Measurements from ENCODE around the gene NAV2.
"Not testable (repeated sequence)": the region's sequence is repeated elsewhere in the genome, so short reads cannot be mapped to it uniquely, and the experiment has no call there.

Gene NAV2

GRCh38 chr11:19985111-19985510 is 272.5 kb downstream of the NAV2 start:
- no peak overlapping the region for H3K4me3 ChIP-seq (ENCODE audit: low read depth, low read length)

DNA sequence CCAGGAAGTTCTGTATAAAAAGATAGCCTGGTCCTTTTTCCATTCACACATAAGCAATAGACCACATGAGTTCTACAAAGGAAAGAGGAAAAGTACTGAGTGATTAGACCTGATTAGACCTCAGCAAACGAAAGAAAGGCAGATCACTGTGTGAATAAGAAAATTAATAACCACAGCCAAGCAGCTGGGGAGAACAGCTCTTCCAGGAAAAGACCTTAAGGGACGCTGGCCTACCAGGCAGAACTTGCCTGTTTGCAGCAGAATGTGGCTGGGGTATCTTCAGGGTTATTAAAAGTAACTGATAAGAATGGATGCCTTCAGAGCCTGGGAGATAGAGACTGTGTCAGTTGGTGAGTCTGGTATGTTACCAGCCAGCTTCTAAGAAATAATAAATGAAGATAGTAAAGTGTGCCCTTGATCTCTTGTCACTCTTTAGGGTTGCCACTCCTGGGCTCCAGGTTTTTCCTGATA is 274.7 kb downstream of the NAV2 start:
- H3K4me3 ChIP-seq (ENCODE audit: low read depth, low read length) = no peak overlapping the region

DNA sequence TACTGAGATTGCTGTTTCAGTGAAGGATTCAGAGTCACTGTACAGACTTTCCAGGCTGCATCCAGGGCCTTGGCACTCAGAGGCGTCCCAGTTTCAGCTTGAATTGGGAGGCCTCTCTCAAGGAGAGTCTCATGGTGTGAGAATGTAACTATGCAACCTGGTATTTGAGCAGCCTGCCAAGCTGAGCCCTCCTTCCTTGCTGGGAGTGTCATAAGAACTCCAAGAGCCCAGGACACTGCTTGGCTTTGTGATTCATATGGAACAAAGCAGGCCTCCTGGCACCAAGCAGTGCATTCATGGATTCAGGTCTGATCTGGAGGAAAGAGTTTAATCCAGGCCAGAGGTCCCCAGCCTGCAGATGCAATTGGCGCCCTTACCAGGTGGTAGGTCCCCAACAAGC is 276.0 kb downstream of the NAV2 start:
- H3K4me3 ChIP-seq (ENCODE audit: low read depth, low read length) = no peak overlapping the region

- no peak overlapping the region for H3K4me3 ChIP-seq (ENCODE audit: low read depth, low read length)
These were observed 276.6 kb downstream of the NAV2 start for GRCh38 chr11:19989191-19989590.

- no peak overlapping the region for H3K4me3 ChIP-seq (ENCODE audit: low read depth, low read length)
These were observed 279.5 kb downstream of the NAV2 start for GRCh38 chr11:19992162-19992561.

DNA sequence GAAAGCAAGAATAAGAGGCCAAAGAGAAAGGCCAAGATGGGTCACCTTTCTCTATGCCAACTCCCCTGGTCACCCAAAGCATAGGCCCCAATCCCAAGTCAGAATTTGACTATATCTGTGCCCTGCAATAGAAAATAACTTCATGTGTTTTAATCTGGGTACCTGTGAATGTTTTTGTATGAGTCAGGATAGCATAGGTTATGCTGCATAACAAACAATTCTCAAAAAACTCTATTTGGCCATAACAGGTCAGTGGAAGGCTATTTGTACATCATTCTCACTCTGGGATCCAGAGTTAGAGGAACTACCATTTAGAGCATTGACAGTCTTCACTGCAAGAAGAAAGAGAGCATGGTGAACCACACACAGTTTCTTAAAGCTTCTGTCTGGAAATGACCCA is 280.4 kb downstream of the NAV2 start:
- H3K4me3 ChIP-seq (ENCODE audit: low read depth, low read length) = no peak overlapping the region

DNA sequence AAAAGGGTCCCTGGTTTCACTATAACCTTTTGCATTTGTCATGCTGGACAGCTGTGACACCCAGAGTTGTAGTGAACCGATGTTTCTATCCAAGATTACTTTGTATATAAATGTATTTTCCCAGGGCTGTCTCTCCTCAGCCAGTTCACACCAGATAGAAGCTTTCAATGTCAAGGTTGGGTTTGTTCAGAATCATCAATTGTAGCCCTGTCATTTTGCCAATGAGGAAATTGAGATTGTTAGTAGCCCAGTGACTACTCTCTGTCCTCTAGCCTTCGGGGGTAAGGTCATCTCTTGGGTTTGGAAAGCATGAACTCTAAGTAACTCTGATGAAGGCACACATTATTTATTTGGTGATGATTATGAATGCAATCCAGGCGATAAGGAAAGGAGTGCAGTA is 282.0 kb downstream of the NAV2 start:
- no peak overlapping the region for H3K4me3 ChIP-seq (ENCODE audit: low read depth, low read length)

GRCh38 chr11:19995145-19995544 is 282.5 kb downstream of the NAV2 start:
- H3K4me3 ChIP-seq (ENCODE audit: low read depth, low read length) = no peak overlapping the region

DNA sequence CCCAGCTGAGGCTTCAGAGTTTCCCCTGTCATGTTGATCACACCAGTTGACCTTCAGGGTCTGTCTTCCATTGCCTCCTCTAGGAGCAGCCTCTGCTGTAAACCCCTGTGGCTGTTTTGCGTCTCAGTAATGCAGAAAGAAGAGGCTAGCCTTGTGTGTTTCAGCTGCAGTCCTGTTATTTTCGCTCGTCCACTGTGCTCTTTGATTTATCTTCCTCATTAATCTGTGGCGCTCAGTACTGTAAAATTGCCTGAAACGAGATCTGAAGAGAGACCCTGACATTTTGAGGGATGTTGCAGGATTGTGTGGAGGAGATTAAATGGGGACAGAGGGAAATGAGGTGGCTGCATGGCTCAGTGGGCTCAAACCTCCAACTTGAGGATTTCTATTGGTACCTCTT is 283.9 kb downstream of the NAV2 start:
- no peak overlapping the region for H3K4me3 ChIP-seq (ENCODE audit: low read depth, low read length)

DNA sequence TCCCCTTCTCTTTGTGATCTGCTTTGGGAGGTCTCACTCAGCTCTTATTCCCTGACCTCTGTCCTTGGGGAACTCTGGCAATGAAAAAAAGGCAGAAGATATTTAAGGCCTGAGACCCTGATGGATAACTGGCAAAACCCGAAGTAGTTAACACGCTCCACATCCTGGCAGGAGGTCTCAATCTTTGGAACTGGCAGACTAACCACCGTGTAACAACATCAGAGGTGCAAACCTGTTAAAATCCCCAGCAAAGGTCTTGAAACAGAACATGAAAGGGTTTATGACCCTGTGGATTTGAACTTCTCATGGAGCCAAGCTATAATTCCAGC is 287.3 kb downstream of the NAV2 start:
- H3K4me3 ChIP-seq (ENCODE audit: low read depth, low read length) = no peak overlapping the region

- no peak overlapping the region for H3K4me3 ChIP-seq (ENCODE audit: low read depth, low read length)
These were observed 287.9 kb downstream of the NAV2 start for GRCh38 chr11:20000351-20001134.

GRCh38 chr11:20002312-20003216 is 289.9 kb downstream of the NAV2 start:
- no peak overlapping the region for H3K4me3 ChIP-seq (ENCODE audit: low read depth, low read length)

DNA sequence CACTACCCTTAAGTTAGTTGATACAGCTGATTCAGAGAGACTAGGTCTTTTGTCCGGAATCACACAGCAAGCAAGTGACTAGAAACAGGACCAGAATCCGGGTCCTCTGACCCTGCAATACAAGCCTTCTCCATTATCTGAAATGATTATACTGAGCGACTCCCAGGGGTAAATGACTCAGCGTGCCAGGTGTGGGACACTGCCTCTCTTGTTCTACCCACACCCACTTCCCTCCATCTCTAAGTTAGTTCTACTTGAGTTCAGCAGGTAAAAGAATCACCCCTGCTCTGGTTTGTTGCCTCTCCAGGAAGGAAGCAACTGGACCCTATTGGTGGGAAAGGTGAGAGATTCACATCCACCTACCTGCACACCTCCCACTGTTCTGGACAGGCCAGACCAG is 290.7 kb downstream of the NAV2 start:
- H3K4me3 ChIP-seq (ENCODE audit: low read depth, low read length) = no peak overlapping the region

- no peak overlapping the region for H3K4me3 ChIP-seq (ENCODE audit: low read depth, low read length)
These were observed 292.2 kb downstream of the NAV2 start for GRCh38 chr11:20004866-20005265.

GRCh38 chr11:20005747-20006146 is 293.1 kb downstream of the NAV2 start:
- H3K4me3 ChIP-seq (ENCODE audit: low read depth, low read length) = no peak overlapping the region

- H3K4me3 ChIP-seq (ENCODE audit: low read depth, low read length) = not testable (repeated sequence)
These were observed 294.0 kb downstream of the NAV2 start for GRCh38 chr11:20006618-20007017.

DNA sequence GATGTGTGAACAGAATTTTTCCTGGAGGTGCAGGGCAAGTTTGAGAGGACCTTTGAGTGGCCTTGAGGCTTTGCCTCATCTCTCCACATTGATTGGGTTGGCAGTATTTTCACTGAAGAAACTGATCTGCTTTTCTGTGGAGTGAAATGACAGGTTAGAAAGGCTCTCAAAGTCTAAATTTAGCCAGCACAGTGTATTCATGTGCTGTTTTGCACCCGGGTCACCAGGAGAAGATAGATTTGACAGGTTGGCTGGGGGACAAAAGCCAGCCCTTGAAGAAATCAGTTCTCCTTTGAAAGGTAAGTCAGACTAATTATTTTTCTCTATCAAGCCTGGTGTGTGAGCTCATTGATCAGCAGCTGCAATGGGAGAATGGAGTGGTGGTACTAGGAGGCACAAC is 294.7 kb downstream of the NAV2 start:
- H3K4me3 ChIP-seq (ENCODE audit: low read depth, low read length) = no peak overlapping the region

GRCh38 chr11:20008190-20008870 is 295.7 kb downstream of the NAV2 start:
- H3K4me3 ChIP-seq (ENCODE audit: low read depth, low read length) = no peak overlapping the region

- no peak overlapping the region for H3K4me3 ChIP-seq (ENCODE audit: low read depth, low read length)
These were observed 296.4 kb downstream of the NAV2 start for GRCh38 chr11:20008871-20009644.

GRCh38 chr11:20010156-20010850 is 297.7 kb downstream of the NAV2 start:
- H3K4me3 ChIP-seq (ENCODE audit: low read depth, low read length) = no peak overlapping the region

Data from iPS-11a (cell line).